ENCODE measurements around the gene BICC1. TPM values are rescaled to one million over a fixed set of nuclear protein-coding genes. Genes with fewer than 3 reads are reported as not detected.

Gene BICC1, protein sequence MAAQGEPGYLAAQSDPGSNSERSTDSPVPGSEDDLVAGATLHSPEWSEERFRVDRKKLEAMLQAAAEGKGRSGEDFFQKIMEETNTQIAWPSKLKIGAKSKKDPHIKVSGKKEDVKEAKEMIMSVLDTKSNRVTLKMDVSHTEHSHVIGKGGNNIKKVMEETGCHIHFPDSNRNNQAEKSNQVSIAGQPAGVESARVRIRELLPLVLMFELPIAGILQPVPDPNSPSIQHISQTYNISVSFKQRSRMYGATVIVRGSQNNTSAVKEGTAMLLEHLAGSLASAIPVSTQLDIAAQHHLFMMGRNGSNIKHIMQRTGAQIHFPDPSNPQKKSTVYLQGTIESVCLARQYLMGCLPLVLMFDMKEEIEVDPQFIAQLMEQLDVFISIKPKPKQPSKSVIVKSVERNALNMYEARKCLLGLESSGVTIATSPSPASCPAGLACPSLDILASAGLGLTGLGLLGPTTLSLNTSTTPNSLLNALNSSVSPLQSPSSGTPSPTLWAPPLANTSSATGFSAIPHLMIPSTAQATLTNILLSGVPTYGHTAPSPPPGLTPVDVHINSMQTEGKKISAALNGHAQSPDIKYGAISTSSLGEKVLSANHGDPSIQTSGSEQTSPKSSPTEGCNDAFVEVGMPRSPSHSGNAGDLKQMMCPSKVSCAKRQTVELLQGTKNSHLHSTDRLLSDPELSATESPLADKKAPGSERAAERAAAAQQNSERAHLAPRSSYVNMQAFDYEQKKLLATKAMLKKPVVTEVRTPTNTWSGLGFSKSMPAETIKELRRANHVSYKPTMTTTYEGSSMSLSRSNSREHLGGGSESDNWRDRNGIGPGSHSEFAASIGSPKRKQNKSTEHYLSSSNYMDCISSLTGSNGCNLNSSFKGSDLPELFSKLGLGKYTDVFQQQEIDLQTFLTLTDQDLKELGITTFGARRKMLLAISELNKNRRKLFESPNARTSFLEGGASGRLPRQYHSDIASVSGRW
- polyA plus RNA-seq (2012; ENCODE audit: insufficient read length, low read depth) = 0.82 TPM

- TF ChIP-seq, protein P1, sequence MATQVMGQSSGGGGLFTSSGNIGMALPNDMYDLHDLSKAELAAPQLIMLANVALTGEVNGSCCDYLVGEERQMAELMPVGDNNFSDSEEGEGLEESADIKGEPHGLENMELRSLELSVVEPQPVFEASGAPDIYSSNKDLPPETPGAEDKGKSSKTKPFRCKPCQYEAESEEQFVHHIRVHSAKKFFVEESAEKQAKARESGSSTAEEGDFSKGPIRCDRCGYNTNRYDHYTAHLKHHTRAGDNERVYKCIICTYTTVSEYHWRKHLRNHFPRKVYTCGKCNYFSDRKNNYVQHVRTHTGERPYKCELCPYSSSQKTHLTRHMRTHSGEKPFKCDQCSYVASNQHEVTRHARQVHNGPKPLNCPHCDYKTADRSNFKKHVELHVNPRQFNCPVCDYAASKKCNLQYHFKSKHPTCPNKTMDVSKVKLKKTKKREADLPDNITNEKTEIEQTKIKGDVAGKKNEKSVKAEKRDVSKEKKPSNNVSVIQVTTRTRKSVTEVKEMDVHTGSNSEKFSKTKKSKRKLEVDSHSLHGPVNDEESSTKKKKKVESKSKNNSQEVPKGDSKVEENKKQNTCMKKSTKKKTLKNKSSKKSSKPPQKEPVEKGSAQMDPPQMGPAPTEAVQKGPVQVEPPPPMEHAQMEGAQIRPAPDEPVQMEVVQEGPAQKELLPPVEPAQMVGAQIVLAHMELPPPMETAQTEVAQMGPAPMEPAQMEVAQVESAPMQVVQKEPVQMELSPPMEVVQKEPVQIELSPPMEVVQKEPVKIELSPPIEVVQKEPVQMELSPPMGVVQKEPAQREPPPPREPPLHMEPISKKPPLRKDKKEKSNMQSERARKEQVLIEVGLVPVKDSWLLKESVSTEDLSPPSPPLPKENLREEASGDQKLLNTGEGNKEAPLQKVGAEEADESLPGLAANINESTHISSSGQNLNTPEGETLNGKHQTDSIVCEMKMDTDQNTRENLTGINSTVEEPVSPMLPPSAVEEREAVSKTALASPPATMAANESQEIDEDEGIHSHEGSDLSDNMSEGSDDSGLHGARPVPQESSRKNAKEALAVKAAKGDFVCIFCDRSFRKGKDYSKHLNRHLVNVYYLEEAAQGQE (IDR thresholded peaks at IDR 0.05; ENCODE audit: insufficient read depth in 1 of 2, low read depth in 2 of 2, low read length in 2 of 2) = no peak
- TF ChIP-seq TAF1 (IDR thresholded peaks at IDR 0.05; ENCODE audit: borderline replicate concordance, insufficient read depth, low read length) (no peak), POLR2AphosphoS5 (IDR thresholded peaks at IDR 0.05; ENCODE audit: low read depth, low read length) (no peak), FOXP2 (optimal IDR thresholded peaks at IDR 0.05; ENCODE audit: borderline replicate concordance, extremely low read depth, extremely low read length, insufficient read depth) (no peak), SIN3A (IDR thresholded peaks at IDR 0.05; ENCODE audit: borderline replicate concordance, insufficient read depth, low read length) (no peak)
Measured at GRCh38 chr10:58512491-58513187, at the start of gene BICC1. TSS of gene BICC1 (plus strand) at chr10:58512872. CDS start at chr10:58513144, 272 bp downstream.

DNA sequence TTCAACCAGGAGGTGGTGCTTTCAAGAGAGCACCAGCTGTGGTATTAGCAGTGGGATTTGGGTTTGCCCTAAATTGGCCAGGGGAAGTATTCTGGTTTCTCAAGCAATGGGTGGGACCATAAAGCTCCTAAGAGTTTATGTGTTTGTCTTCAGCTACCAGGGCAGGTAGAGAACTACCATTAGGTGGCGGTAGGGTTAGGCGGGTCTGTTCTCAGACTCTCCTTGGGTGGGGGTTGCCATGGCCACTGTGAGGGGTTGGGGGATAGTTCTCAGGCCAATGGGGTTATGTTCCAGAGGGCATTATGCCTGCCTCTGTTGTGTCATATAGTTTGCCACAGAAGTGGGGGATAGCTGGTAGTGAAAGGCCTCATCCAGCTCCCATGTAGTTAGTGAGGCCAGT, 47.7 kb upstream of the BICC1 start:
- no peak for TF ChIP-seq SIN3A (IDR thresholded peaks at IDR 0.05; ENCODE audit: borderline replicate concordance, insufficient read depth, low read length)
- no peak for TF ChIP-seq POLR2AphosphoS5 (IDR thresholded peaks at IDR 0.05; ENCODE audit: low read depth, low read length)
- TF ChIP-seq, protein P1 (IDR thresholded peaks at IDR 0.05; ENCODE audit: insufficient read depth in 1 of 2, low read depth in 2 of 2, low read length in 2 of 2) = no peak
- TF ChIP-seq TAF1 (IDR thresholded peaks at IDR 0.05; ENCODE audit: borderline replicate concordance, insufficient read depth, low read length) = no peak
- TF ChIP-seq FOXP2 (optimal IDR thresholded peaks at IDR 0.05; ENCODE audit: borderline replicate concordance, extremely low read depth, extremely low read length, insufficient read depth) = no peak

DNA sequence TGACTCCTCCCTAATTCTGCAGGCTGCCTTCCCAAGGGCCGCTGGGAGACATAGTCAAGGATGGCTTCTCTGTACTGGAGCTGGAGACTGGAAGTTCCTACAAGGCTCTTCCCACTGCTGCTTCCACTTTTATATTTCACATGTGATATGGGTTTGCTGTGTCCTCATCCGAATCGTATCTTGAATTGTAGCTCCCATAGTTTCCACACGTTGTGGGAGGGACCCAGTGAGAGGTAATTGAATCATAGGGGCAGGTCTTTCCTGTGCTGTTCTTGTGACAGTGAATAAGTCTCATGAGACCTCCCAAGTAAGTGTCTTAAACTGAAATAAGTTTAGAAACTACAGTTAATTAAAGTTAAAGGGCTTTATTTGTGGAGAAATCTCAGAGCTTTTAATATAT, 47.0 kb upstream of the BICC1 start:
- TF ChIP-seq FOXP2 (optimal IDR thresholded peaks at IDR 0.05; ENCODE audit: borderline replicate concordance, extremely low read depth, extremely low read length, insufficient read depth) = no peak
- no peak for TF ChIP-seq POLR2AphosphoS5 (IDR thresholded peaks at IDR 0.05; ENCODE audit: low read depth, low read length)
- no peak for TF ChIP-seq TAF1 (IDR thresholded peaks at IDR 0.05; ENCODE audit: borderline replicate concordance, insufficient read depth, low read length)
- no peak for TF ChIP-seq SIN3A (IDR thresholded peaks at IDR 0.05; ENCODE audit: borderline replicate concordance, insufficient read depth, low read length)
- TF ChIP-seq, protein P1 (IDR thresholded peaks at IDR 0.05; ENCODE audit: insufficient read depth in 1 of 2, low read depth in 2 of 2, low read length in 2 of 2) = no peak

GRCh38 chr10:58467931-58468635, 44.6 kb upstream of the BICC1 start:
- TF ChIP-seq TAF1 (IDR thresholded peaks at IDR 0.05; ENCODE audit: borderline replicate concordance, insufficient read depth, low read length) = no peak
- TF ChIP-seq POLR2AphosphoS5 (IDR thresholded peaks at IDR 0.05; ENCODE audit: low read depth, low read length) = no peak
- no peak for TF ChIP-seq SIN3A (IDR thresholded peaks at IDR 0.05; ENCODE audit: borderline replicate concordance, insufficient read depth, low read length)
- TF ChIP-seq, protein P1 (IDR thresholded peaks at IDR 0.05; ENCODE audit: insufficient read depth in 1 of 2, low read depth in 2 of 2, low read length in 2 of 2) = no peak
- TF ChIP-seq FOXP2 (optimal IDR thresholded peaks at IDR 0.05; ENCODE audit: borderline replicate concordance, extremely low read depth, extremely low read length, insufficient read depth) = no peak
